ENCODE data around the gene KBTBD12. TPM values are rescaled to one million over a fixed set of nuclear protein-coding genes. Genes with fewer than 3 reads are reported as not detected.

Gene KBTBD12
- total and polyA plus RNA-seq, 2 donors (not counting 3 experiments of a cell fraction or from before 2014, with no cell fraction given) = not detected

GRCh38 chr3:127964816-127965215, 49.8 kb downstream of the KBTBD12 start:
- H3K4me2 ChIP-seq (ENCODE audit: insufficient read depth, low read length) = no peak overlapping the region
- H3K9me3 ChIP-seq (replicated peaks; ENCODE audit: control insufficient read depth, insufficient read depth, low read length) = no peaks in the 10 kb centered on the region
- no peak overlapping the region for H3K9ac ChIP-seq (replicated peaks; ENCODE audit: extremely low read depth, insufficient read depth, low read length)
- H2AFZ ChIP-seq (ENCODE audit: low read depth, low read length) = no peak overlapping the region
- TF ChIP-seq JUN (IDR thresholded peaks at IDR 0.05; ENCODE audit: borderline replicate concordance, insufficient read depth, insufficient read length, low read depth) = no peak
- no peak for TF ChIP-seq GATA2 (IDR thresholded peaks at IDR 0.05; ENCODE audit: insufficient read depth, insufficient read length, low read depth, low read length)
- no peak for TF ChIP-seq POLR2AphosphoS5 (IDR thresholded peaks at IDR 0.05; ENCODE audit: insufficient read depth, low read depth, low read length)
- no peak for TF ChIP-seq MAX (IDR thresholded peaks at IDR 0.05; ENCODE audit: insufficient read depth, insufficient read length)
- no peak for TF ChIP-seq FOS (IDR thresholded peaks at IDR 0.05; ENCODE audit: borderline replicate concordance, insufficient read depth, low read length)
- TF ChIP-seq EZH2 (IDR thresholded peaks at IDR 0.05; ENCODE audit: borderline replicate concordance, low read depth, low read length, severe bottlenecking) = no peak
- TF ChIP-seq CTCF (IDR thresholded peaks at IDR 0.05; ENCODE audit: extremely low read depth in 1 of 2, insufficient read depth in 1 of 2, low read depth in 1 of 2, low read length in 2 of 2) = no peak
- TF ChIP-seq MYC (IDR thresholded peaks at IDR 0.05; ENCODE audit: low read depth, low read length) = no peak
- TF ChIP-seq POLR2A (IDR thresholded peaks at IDR 0.05; ENCODE audit: low read depth, low read length) = no peak
- no peaks in the 10 kb centered on the region for H3K9me1 ChIP-seq (replicated peaks; ENCODE audit: control insufficient read depth, extremely low read depth, insufficient read depth, low read length)
- CTCF ChIA-PET = interaction anchor here (1.1 to 1.3 kb wide), 2 partner anchors 9 to 274 kb away, joined by 3 read pairs; no protein-coding TSS in a partner anchor
- DNase-seq (ENCODE audit: low read depth, low spot score) (no peak), FAIRE-seq (no peak)
- H3K27me3 ChIP-seq (ENCODE audit: control insufficient read depth in 2 of 2, insufficient read depth in 2 of 2, low read length in 2 of 2) = peaks cover 21 to 52% of the 10 kb centered on the region in 2 experiments
- no TSS peak for BruUV-seq (replicated peaks)
- no peaks in the 10 kb centered on the region for H3K4me1 ChIP-seq (ENCODE audit: control insufficient read depth, extremely low read depth, insufficient read depth, low read length)
- H4K20me1 ChIP-seq (replicated peaks; ENCODE audit: control insufficient read depth, extremely low read depth, insufficient read depth, low read length) = no peaks in the 10 kb centered on the region
- intact Hi-C loops (cut with micrococcal nuclease) (no loop called here), dilution Hi-C loops (cut with MboI; ENCODE audit: extremely low pct_ligation_motif_present, low sequenced_read_pairs) (no loop called here)
- no peak overlapping the region for H3K27ac ChIP-seq (ENCODE audit: insufficient read depth, low read depth, low read length)
- no peaks in the 10 kb centered on the region for H3K36me3 ChIP-seq (ENCODE audit: control insufficient read depth in 2 of 2, extremely low read depth in 1 of 2, insufficient read depth in 2 of 2, low read length in 2 of 2)
- H3K79me2 ChIP-seq (ENCODE audit: control insufficient read depth, insufficient read depth, low read length) = no peaks in the 10 kb centered on the region
- H3K4me3 ChIP-seq (replicated peaks in 1 of 3; ENCODE audit: insufficient read depth in 1 of 3, low read depth in 1 of 3, low read length in 3 of 3) = no peak overlapping the region
- POLR2A ChIA-PET = no interaction called here
